GM12892 (cell line): ENCODE results near the gene CIP2A.

Source experiments
- POLR2A ChIP-seq: IDR thresholded peaks from 2 replicates; pipeline ENCODE4 v1.6.1; 2011; ENCODE audit warnings: low read depth, low read length, control low read depth
- POLR2AphosphoS5 ChIP-seq: IDR thresholded peaks from 2 replicates; pipeline ENCODE4 v1.6.1; 2011; ENCODE audit warnings: low read depth, low read length, control low read depth
- TAF1 ChIP-seq: IDR thresholded peaks from 2 replicates; pipeline ENCODE4 v1.6.1; 2011; ENCODE audit warnings: low read depth, mild to moderate bottlenecking, control low read depth, low read length, borderline replicate concordance

GRCh38 chr3:108513961-108514360 is 75.3 kb downstream of the CIP2A start:
- TF ChIP-seq POLR2A (no peak), POLR2AphosphoS5 (no peak), TAF1 (no peak)
